IPS DF 4.7 (cell line): Measurements from ENCODE around the gene TNFAIP1.
"Not testable (repeated sequence)": the region's sequence is repeated elsewhere in the genome, so short reads cannot be mapped to it uniquely, and the experiment has no call there.

Experiments
- DNase-seq: peaks from one replicate; pipeline ENCODE4 v3.0.0-alpha.2; 2013; ENCODE audit warnings: low spot score; ENCODE audit errors: extremely low read depth

The TNFAIP1 gene

DNA sequence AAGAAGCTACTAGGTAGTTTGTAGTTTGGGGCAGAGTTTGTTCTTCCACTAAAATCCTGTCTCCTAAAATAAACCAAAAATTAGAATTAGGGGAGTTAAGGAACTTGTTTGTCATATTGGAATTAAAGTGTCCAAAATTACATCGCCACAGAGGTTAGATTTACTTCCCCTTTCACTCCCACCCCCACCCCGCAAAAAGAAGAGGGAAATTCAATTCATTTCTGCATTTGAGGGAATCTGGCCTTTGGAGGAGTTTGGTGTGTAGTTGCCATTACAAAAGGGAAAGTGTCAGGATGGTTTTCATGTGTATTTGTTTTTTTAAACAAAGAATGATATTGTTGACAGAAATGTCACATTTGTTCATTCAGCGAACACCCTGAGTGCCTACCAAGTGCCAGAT, 10.8 kb upstream of the TNFAIP1 start:
- DNase-seq: no peak

DNA sequence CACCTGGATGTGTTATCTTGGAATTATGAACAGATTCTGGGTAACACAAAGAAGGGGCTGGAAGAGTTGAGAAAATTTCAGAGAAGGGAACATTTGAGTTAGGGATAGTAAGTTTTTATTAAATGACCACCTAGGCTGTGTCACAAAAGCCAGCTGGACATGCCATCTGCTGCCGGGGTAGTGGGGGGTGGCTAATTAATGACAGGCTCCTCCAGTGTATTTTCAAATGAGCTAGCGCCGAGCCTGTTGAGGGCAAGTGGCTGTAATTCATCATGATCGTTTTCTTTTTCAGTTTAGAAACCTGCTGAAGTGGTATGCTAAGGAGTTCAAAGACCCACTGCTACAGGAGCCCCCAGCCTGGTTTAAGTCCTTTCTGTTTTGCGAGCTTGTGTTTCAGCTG, 10.3 kb upstream of the TNFAIP1 start:
- DNase-seq: no peak

DNA sequence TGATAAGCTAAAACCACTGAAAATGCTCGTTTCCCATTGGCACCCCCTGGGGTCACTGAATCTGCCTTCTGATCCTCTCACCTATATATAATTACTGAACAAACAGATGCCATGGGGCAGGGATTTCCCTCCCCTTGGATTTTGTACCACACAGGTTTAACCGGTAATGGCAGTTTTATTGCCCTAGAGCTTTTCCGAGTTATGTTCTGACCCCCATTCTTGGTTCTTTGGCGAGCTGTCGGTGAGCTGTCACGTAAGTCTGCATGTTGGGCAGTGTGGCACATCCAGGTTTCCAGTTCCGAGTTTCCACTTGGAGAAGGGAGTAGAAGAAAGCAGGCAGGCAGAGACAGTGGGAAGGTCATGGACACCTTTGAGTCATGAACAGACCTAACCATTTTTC, 9.4 kb upstream of the TNFAIP1 start:
- no peak for DNase-seq

GRCh38 chr17:28327031-28327607, 8.4 kb upstream of the TNFAIP1 start:
- DNase-seq: no peak

- no peak for DNase-seq
Measured at GRCh38 chr17:28327709-28328108, 7.9 kb upstream of the TNFAIP1 start.

- no peak for DNase-seq
Measured at GRCh38 chr17:28328325-28328724, 7.2 kb upstream of the TNFAIP1 start.

DNA sequence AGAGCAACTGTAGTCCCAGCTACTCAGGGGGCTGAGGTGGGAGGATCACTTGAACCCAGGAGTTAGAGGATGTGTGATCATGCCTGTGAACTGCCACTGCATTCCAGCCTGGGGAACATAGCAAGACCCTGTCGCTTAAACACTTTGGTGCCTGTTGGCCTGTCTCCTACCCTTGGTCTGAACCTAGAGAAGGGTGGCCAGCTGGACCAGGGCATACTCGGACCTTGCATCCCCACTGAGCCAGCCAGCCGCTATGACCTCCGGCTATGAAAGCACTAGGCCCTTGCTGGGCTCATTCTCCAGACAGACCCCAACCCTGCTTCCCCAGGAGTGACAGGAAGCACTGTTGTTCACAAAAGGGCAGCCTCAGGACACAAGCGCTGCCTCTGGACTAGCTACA, 4.9 kb upstream of the TNFAIP1 start:
- DNase-seq: no peak

DNA sequence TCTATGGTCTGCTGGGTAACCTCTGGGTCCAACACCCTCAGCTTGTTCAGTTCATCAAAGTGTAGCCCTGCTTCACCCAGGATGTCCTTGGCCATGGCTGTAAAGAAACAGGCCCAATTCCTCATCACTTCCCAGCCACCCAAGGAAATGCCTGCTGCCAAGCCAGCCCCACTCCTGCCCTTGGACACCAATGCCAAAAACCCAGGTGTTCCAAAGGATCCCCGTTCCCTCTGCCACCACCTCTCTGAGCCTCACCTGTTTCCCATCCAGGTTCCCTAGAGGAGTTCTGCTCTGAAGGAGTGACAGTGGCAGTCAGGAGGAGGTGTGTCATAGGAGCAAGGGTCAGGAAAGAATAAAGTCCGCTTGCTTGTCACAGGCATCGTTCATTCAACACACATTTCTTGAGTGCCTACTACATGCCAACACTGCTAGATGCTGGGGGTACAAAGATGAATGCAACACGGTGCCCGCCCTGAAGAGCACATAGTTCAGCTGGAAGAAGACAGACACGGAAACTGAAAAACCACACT, 3.6 kb upstream of the TNFAIP1 start:
- DNase-seq: no peak

DNA sequence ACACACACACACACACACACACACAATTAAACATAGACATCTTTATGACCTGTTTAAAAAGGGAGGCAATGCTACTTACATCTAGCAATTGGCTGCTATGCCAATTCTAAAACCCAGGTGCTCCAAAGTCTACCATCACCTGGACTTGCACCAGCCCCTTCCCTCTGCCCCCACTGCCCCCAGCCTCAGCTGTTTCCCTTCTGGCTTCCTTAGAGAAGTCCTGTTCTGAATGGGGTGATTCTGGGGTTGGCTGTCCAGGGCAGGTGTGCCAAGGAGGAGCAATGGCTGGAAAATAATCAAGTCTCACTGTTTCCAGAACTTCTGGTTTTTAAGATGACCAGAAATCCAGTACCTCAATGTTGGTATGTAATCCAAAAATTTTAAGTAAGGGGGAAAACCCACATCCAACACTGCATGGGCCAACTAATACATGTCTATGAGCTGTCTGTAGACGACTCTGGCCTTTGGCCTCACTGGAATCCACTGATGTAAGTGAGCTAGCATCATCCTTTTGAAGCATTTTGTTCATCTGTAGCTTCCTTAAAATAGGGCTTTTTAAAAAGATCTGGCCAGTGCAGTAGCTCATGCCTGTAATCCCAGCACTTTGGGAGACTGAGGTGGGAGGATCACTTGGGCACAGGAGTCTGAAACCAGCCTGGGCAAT, 2.3 kb upstream of the TNFAIP1 start:
- DNase-seq: no peak

DNA sequence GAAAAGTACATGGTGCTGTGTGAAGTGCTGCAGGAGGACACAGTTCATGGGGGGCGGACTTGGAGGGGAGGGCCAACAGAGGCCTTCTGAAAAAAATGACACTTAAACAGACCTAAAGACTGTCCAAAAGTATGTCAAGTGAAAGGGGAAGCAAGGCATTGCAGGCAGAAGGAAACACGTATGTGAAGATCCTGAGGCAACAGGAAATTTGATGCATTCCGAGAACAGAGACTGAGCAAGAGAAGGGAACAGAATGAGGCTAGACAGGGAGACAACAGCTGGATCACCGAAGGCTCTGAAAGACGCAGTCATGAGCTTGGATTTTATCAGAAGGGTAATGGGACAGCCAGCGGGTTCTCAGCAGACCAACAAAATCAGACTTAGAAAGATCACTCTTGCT, 1.4 kb upstream of the TNFAIP1 start:
- no peak for DNase-seq

GRCh38 chr17:28334666-28335200, 828 bp upstream of the TNFAIP1 start:
- no peak for DNase-seq

- DNase-seq: no peak
Measured at GRCh38 chr17:28335959-28336871, 654 bp downstream of the TNFAIP1 start.

- DNase-seq: no peak
Measured at GRCh38 chr17:28338056-28338768, 2.7 kb downstream of the TNFAIP1 start.

GRCh38 chr17:28338769-28339212, 3.2 kb downstream of the TNFAIP1 start:
- DNase-seq: not testable (repeated sequence)

DNA sequence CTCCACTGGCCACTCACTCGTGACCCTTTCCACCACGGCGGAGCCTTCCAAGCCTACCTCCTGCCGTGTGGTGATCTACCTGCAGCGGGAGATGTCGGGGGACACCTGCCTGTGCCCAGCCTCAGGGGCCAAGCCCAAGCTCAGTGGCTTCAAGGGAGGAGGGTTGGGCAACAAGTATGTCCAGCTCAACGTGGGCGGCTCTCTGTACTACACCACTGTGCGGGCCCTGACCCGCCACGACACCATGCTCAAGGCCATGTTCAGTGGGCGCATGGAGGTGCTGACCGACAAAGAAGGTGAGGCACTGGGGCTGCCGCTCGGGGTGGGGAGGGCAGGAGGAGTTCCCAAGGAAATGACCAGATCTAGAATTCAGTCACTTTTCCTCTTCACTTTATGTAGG, 3.9 kb downstream of the TNFAIP1 start:
- DNase-seq: no peak

DNA sequence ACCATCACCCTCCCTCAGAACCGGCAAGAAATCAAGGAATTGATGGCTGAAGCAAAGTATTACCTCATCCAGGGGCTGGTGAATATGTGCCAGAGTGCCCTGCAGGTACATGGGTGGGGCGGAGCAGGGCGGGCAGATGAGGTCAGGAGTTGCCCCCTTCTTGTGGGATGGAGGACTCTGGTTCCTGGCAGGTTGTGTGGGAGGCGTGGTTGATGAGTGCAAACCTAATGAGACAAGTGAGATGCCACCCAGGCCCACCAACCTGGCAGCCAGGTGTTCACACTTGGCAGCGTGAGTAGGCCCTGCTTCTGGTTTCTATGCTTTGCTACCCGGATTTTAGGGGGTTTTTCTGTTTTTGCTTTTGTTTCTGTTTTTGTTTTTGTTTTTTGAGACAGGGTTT, 4.8 kb downstream of the TNFAIP1 start:
- no peak for DNase-seq

GRCh38 chr17:28341516-28341915, 6.0 kb downstream of the TNFAIP1 start:
- DNase-seq: no peak

DNA sequence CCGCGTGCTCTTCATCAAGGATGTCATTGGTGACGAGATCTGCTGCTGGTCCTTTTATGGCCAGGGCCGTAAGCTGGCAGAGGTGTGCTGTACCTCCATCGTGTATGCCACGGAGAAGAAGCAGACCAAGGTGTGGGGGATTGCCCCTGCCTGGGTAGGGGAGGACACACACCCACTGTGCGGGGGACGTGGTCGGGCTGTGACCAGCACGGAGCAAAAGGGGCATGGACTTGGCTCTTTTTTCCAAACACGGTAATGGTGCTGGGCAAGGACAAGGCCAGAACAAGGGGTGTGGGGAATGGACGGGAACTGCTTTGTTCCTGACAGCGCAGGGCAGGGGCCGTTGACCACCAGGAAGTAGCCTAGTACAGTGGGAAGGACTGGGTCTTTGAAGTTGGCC, 6.8 kb downstream of the TNFAIP1 start:
- no peak for DNase-seq

DNA sequence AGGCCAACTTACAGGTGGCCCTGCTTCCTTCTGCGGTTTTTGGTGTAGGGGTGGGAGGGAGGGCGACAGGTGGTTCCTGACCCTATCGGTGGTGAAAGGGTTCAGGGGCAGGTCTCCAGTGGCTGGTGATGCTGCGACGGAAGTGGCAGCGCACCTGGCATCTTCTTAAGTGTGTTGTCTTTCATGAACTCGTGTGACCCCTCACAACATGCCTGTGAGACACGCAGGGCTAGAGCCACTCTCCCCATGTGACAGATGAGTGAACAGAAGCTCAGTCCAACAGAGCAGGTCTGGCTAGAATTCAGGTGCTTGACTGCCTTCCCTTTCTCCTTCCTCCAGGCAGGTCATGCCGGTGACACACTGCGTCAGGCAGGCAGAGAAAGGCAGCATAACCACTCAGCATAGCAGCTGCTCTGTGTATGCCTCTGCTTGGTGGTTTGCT, 8.0 kb downstream of the TNFAIP1 start:
- DNase-seq: no peak

- DNase-seq: no peak
Measured at GRCh38 chr17:28344011-28344410, 8.4 kb downstream of the TNFAIP1 start.

DNA sequence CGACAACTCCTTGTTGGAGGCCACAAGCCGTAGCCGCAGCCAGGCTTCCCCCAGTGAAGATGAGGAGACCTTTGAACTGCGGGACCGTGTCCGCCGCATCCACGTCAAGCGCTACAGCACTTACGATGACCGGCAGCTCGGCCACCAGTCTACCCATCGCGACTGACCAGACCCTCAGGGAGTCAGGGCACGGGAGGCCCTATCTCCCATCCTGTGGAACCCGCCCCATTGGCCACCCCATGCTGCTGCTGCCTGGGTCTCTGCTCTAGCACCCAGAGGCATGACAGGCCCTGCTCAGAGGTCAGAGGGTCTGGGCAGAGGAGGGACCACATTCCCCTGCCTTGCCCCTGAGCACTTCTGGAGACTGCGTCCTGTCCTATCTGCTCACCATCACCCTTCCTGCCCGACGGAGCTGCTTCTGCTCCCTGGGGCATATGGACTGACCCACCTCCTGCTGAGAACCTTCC, 8.9 kb downstream of the TNFAIP1 start:
- DNase-seq: no peak
